Liver (tissue), 2 donors: ENCODE measurements around the gene P4HA1.

Source experiments
- GABPA ChIP-seq, 2 donors: IDR thresholded peaks in 1 of 2; conservative IDR thresholded peaks in 1 of 2; 2 replicates each; pipeline ENCODE4 v1.6.1; 2016; ENCODE audit warnings: antibody characterized with exemption in 2 of 2, mild to moderate bottlenecking in 1 of 2, moderate library complexity in 1 of 2
- RAD21 ChIP-seq, 2 donors: IDR thresholded peaks; 2 replicates each; pipeline ENCODE4 v1.6.1; 2016; ENCODE audit warnings: antibody characterized with exemption in 2 of 2, mild to moderate bottlenecking in 2 of 2
- YY1 ChIP-seq: IDR thresholded peaks from 2 replicates; pipeline ENCODE4 v1.6.1; 2016; ENCODE audit warnings: antibody characterized with exemption, mild to moderate bottlenecking
- donor health status: healthy.

GRCh38 chr10:73126343-73126742 is 29.7 kb upstream of the P4HA1 start:
- TF ChIP-seq YY1 = no peak
- no peak for TF ChIP-seq GABPA (IDR thresholded peaks at IDR 0.05 in 1 of 2, conservative IDR thresholded peaks at IDR 0.05 in 1 of 2)
- no peak for TF ChIP-seq RAD21 (IDR thresholded peaks at IDR 0.05)
